GM19463 (cell line): ENCODE measurements around the gene HOXD3.

Source experiments
- ATAC-seq: cut with Tn5 transposase; IDR thresholded peaks from one replicate; pipeline ENCODE4 v1.9.1; 2021; ENCODE audit warnings: mild to moderate bottlenecking, moderate library complexity; ENCODE audit not compliant: unreplicated experiment

The HOXD3 gene

GRCh38 chr2:176206136-176206535, 49.0 kb downstream of the HOXD3 start:
- ATAC-seq = no peak

GRCh38 chr2:176206682-176207081, 49.6 kb downstream of the HOXD3 start:
- no peak for ATAC-seq

- ATAC-seq = no peak
Observed at GRCh38 chr2:176211110-176211509, 54.0 kb downstream of the HOXD3 start.

GRCh38 chr2:176212276-176212675, 55.2 kb downstream of the HOXD3 start:
- ATAC-seq = no peak

- no peak for ATAC-seq
Observed at GRCh38 chr2:176213406-176213805, 56.3 kb downstream of the HOXD3 start.
